ENCODE results near the gene HNRNPH1.

HNRNPH1 gene

GRCh38 chr5:179621551-179622214, 1.8 kb downstream of the HNRNPH1 start:
- DNase-seq, result no peak

GRCh38 chr5:179620703-179621350, 2.6 kb downstream of the HNRNPH1 start:
- peak; percentile 32 for DNase-seq

- no peak for DNase-seq
Measured at GRCh38 chr5:179620293-179620692, 3.2 kb downstream of the HNRNPH1 start.

GRCh38 chr5:179619776-179620175, 3.7 kb downstream of the HNRNPH1 start:
- no peak for DNase-seq

DNA sequence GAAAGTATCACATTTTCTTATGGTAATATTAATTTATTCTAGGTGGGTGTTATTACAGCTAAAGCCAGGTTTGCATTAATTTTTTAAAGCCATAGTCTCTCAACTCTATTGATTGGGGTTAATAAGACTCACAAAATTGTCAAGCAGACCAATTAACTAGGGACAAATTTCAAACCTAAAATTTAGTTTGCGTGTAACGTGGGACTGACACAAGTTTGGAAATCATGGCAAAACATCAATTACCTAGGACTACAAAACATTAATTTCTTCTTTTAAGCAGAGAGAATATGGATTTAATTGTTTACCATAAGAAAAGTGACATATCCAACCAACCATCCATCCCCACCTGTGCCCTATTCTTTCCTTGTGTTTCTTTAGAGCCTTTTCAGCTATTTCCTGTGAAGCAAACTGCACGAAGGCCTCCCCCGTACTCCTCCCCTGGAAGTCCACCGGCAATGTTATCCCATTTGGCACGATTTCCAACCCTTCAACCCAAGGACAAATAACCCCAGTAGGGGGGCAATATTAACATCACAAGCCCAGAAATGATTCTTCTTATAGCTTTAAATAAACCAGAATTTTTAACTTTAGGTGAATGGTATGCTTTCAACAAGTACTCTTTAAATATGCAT, 4.4 kb downstream of the HNRNPH1 start:
- DNase-seq, result no peak

GRCh38 chr5:179617930-179618329, 5.5 kb downstream of the HNRNPH1 start:
- no peak for DNase-seq

DNA sequence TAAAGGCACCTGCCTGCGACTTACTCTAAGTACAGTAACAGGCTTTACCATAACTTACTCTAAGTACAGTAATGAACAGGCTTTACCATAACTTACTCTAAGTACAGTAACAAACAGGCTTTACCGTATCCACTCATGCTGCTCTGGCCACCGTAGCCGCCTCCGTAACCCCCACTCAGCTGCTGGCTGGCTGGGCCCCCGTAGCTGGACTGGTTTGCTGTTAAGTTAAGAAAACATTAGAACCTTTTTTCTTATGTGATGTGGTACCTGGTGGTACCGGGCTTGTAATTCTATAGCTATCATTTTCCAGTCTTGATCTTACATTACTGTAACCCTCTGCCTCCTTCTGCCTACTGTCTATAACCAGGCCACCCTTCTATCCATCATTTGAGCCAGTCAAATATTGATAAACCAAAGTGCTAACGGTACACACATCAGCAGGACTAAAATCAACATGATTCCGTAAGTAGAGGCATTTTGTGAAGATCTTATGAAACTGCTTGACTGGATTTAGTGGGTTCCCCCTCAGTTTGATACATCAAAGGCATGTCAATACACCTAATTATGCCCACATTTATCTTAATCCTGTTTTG, 7.4 kb downstream of the HNRNPH1 start:
- DNase-seq, result no peak

GRCh38 chr5:179615203-179615602, 8.3 kb downstream of the HNRNPH1 start:
- DNase-seq, result no peak

DNA sequence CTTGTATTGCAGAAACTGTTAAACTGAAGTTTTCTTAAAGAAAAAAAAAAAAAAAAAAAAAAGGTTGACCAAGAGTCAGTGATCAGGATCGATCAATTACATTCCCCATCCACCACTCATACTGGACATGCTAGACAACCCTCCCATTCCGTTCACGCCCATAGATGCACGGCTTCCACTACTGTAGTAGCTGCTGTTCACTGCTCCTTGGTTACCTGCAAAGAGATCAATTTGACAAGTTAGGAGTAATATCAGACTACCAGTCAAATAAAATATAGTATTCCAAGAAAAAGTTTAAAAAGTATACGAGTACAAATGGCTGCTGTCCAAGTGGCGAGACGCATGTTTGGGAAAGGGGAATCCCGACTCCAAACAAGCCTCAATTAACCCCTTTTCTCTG, 8.7 kb downstream of the HNRNPH1 start:
- no peak for DNase-seq

GRCh38 chr5:179613460-179614071, 9.9 kb downstream of the HNRNPH1 start:
- DNase-seq, result no peak

DNA sequence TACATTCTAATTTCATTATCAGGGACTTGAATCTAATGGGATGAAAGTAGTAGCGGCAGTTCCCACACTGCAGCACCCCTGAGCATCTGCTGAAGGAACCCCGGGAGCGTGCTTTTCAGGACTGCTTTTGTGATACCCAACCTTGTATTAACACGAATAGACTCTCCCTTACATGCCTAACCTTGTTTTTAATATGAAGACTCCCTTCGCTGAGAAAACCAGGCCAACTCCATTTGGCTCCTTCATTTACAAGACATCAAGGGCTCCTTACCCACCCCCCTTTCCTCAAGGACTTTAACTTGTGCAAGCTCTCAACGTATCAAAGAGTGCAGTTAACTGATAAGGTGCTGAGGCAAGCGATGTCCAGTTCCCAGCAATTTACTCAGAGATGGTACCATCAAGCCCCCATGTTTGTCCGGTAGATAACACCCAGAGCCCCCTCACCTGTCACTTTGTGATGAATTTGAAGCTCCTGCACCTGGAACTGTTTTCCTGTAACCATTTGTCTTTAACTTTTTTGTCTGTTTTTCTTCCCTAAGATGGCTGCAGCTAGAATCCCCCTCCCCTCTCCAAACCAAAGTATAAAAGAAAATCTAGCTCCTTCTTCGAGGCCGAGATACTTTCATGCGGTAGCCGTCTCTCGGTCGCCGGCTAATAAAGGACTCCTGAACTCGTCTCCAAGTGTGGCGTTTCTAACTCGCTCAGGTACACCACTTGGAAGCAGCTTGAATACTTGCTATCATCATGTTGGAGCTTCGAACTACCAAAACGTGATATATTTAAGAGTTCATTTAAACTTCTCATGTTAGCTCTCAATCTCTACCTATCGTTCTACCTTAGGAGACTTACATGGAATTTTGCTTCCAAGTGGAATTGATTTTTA, 10.7 kb downstream of the HNRNPH1 start:
- DNase-seq, result no peak

GRCh38 chr5:179610903-179611265, 12.6 kb downstream of the HNRNPH1 start:
- DNase-seq, result no peak

GRCh38 chr5:179610109-179610902, 13.2 kb downstream of the HNRNPH1 start:
- no peak for DNase-seq

- DNase-seq, result no peak
Measured at GRCh38 chr5:179609834-179610108, 13.7 kb downstream of the HNRNPH1 start.

GRCh38 chr5:179608131-179608581, 15.3 kb downstream of the HNRNPH1 start:
- DNase-seq, result no peak

- no peak for DNase-seq
Measured at GRCh38 chr5:179607160-179607931, 16.1 kb downstream of the HNRNPH1 start.

DNA sequence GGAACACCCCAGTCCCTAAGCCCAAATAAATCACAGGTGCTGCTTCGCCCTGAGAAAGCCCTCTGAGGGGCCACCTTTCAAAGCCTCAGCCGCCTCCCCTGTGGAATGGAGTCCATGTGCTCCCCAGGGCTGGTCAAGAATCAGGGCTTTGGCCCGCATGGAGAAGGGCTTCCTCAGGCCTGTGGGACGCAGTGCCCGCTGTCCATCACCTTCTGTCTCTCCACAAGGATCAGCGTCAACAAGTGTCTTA, 16.6 kb downstream of the HNRNPH1 start:
- no peak for DNase-seq

- DNase-seq, result no peak
Measured at GRCh38 chr5:179606071-179606909, 17.2 kb downstream of the HNRNPH1 start.

DNA sequence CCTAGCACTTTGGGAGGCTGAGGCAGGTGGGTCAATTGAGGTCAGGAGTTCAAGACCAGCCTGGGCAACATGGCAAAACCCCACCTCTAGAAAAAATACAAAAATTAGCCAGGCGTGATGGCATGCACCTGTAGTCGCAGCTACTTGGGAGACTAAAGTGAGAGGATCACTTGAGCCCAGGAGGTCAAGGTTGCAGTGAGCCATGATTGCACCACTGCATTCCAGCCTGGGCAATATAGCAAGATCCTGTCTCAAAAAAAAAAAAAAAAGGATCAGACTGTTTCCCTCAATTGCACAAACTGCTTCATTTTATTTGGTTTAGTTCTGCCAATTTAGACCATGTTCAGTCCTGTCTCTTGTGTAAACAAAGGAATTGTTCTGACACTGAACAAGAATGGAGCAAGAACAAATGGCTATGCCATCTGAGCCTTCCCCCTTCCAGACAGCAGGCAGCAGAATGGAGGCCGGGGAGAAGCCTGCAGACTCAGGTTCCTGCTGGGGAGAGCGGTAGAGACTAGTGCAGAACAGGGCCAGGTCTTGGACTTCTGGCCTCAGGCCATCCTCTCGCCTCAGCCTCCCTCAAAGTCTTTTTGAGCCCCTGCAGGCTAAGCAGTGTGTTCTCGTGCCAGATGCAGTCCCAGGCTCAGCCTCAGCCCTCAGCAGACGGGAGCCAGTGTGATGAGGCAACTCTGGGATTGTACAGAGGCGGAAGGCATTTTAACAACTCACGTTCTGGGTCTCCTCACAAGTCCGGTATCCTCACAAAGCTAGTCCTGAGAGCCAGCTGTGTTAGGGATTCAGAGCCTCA, 18.2 kb downstream of the HNRNPH1 start:
- no peak for DNase-seq
